Tibial nerve (tissue), 4 donors: ENCODE results near the gene SPDL1. TPM values are rescaled to one million over a fixed set of nuclear protein-coding genes. Genes with fewer than 3 reads are reported as not detected.
A peak's percentile ranks its signal among the peaks of the same experiment; 100 is the strongest.

Experiments
- DNase-seq, 2 donors: peaks; one replicate each; pipeline ENCODE4 v3.0.0-alpha.2; 2019; ENCODE audit warnings: low spot score in 2 of 2
- H3K27ac ChIP-seq, 4 donors: fragments of 200-600 bp; sonication (generic) in 3 of 4; one replicate each; pipeline ENCODE4 v1.5.1; 2017 to 2019; ENCODE audit warnings: mild to moderate bottlenecking in 1 of 4
- H3K27me3 ChIP-seq, 2 donors: fragments of 200-600 bp; sonication (generic) in 1 of 2; one replicate each; pipeline versions ENCODE4 v1.5.1 to v1.6.0; 2017 to 2019
- H3K36me3 ChIP-seq, 3 donors: fragments of 200-600 bp; sonication (generic); one replicate each; pipeline ENCODE4 v1.5.1; 2018 to 2019
- H3K4me1 ChIP-seq, 4 donors: fragments of 200-600 bp; sonication (generic) in 3 of 4; one replicate each; pipeline ENCODE4 v1.5.1; 2017 to 2019
- H3K4me3 ChIP-seq, 4 donors: fragments of 200-600 bp; sonication (generic) in 3 of 4; one replicate each; pipeline ENCODE4 v1.5.1; 2017 to 2019; ENCODE audit warnings: mild to moderate bottlenecking in 1 of 4, moderate library complexity in 1 of 4
- H3K9me3 ChIP-seq, 4 donors: fragments of 200-600 bp; sonication (generic) in 3 of 4; one replicate each; pipeline ENCODE4 v1.5.1; 2017 to 2019
- CTCF ChIP-seq, 5 experiments: fragments of 200-600 bp in 3 of 5; fragments of 450-650 bp in 2 of 5; sonication (generic) in 3 of 5; IDR thresholded peaks; one replicate each; pipeline ENCODE4 v1.5.1; 2016 to 2019; ENCODE audit warnings: antibody characterized with exemption in 5 of 5, mild to moderate bottlenecking in 3 of 5, moderate library complexity in 2 of 5
- EP300 ChIP-seq, 2 donors: sonication (generic); formaldehyde crosslinking; IDR thresholded peaks; one replicate each; pipeline ENCODE4 v1.6.1; 2017; ENCODE audit warnings: antibody characterized with exemption in 2 of 2, mild to moderate bottlenecking in 1 of 2
- POLR2A ChIP-seq, 2 donors: fragments of 450-650 bp; IDR thresholded peaks; one replicate each; pipeline ENCODE4 v1.6.1; 2017; ENCODE audit warnings: antibody characterized with exemption in 2 of 2, mild to moderate bottlenecking in 2 of 2, moderate library complexity in 2 of 2
- WGBS, 2 donors: methylation state at CpG; one replicate each; pipeline ENCODE4 v1.1.5; 2018; 5-methylcytosine and 5-hydroxymethylcytosine counted together
- total RNA-seq, 4 donors: library from RNA; depleted of rRNA; stranded (reverse); fragments of >200 nt; gene quantifications; one replicate each; pipeline ENCODE4 v1.1.0, GENCODE V29; 2016

SPDL1 gene
- total RNA-seq, 4 donors from 2014 or later: 8.1 to 15.6 (median 11.7) TPM

- H3K27me3 ChIP-seq: no peaks in the 10 kb centered on the region
- peak overlapping the region in 1 of 4 donors; percentile 37 for H3K27ac ChIP-seq
- DNase-seq: no peak
- WGBS, 2 donors: 53 to 62% methylated on average over 5 of the region's 5 CpGs
- no peaks in the 10 kb centered on the region for H3K9me3 ChIP-seq
- peaks cover 0 to 23% (median 4%) of the 10 kb centered on the region in 4 donors for H3K4me1 ChIP-seq
- no peaks in the 10 kb centered on the region for H3K36me3 ChIP-seq
- TF ChIP-seq CTCF (IDR thresholded peaks at IDR 0.05): no peak
- no peak for TF ChIP-seq EP300 (IDR thresholded peaks at IDR 0.05)
- no peak for TF ChIP-seq POLR2A (IDR thresholded peaks at IDR 0.05)
- H3K4me3 ChIP-seq: no peak overlapping the region
Observed at GRCh38 chr5:169580964-169581363, 2.6 kb upstream of the SPDL1 start.

- Histone ChIP-seq H3K36me3 (no peaks in the 10 kb centered on the region), H3K4me3 (no peak overlapping the region), H3K9me3 (no peaks in the 10 kb centered on the region), H3K27me3 (no peaks in the 10 kb centered on the region), H3K4me1 (peaks cover 0 to 23% (median 4%) of the 10 kb centered on the region in 4 donors), H3K27ac (peak overlapping the region in 1 of 4 donors; percentile 37)
- peak; percentile 77 to 85 (median 84) for TF ChIP-seq CTCF (IDR thresholded peaks at IDR 0.05)
- TF ChIP-seq EP300 (IDR thresholded peaks at IDR 0.05): no peak
- TF ChIP-seq POLR2A (IDR thresholded peaks at IDR 0.05): no peak
- 18 to 26% methylated on average over 6 of the region's 6 CpGs for WGBS, 2 donors
- DNase-seq: peak; percentile 28 to 88
Observed at GRCh38 chr5:169581580-169582227, 1.9 kb upstream of the SPDL1 start.

- no peak for DNase-seq
- 4 to 10% methylated on average over 7 of the region's 7 CpGs for WGBS, 2 donors
- no peak for TF ChIP-seq CTCF (IDR thresholded peaks at IDR 0.05)
- TF ChIP-seq EP300 (IDR thresholded peaks at IDR 0.05): no peak
- no peak for TF ChIP-seq POLR2A (IDR thresholded peaks at IDR 0.05)
- Histone ChIP-seq H3K4me1 (peaks cover 0 to 23% (median 4%) of the 10 kb centered on the region in 4 donors), H3K27me3 (no peaks in the 10 kb centered on the region), H3K27ac (peak overlapping the region in 3 of 4 donors; percentile 75 to 82 (median 77)), H3K9me3 (no peaks in the 10 kb centered on the region), H3K4me3 (peak overlapping the region; percentile 46 to 91 (median 76)), H3K36me3 (no peaks in the 10 kb centered on the region)
Observed at GRCh38 chr5:169583101-169583423, 511 bp upstream of the SPDL1 start.

- no peaks in the 10 kb centered on the region for H3K9me3 ChIP-seq
- peak overlapping the region in 1 of 4 donors; percentile 85 for H3K4me3 ChIP-seq
- no peak for DNase-seq
- peaks cover 0 to 16% (median 0%) of the 10 kb centered on the region in 3 donors for H3K36me3 ChIP-seq
- peaks cover 0 to 23% (median 4%) of the 10 kb centered on the region in 4 donors for H3K4me1 ChIP-seq
- H3K27me3 ChIP-seq: no peaks in the 10 kb centered on the region
- WGBS, 2 donors: 71 to 74% methylated on average over 5 of the region's 5 CpGs
- H3K27ac ChIP-seq: no peak overlapping the region
- no peak for TF ChIP-seq CTCF (IDR thresholded peaks at IDR 0.05)
- TF ChIP-seq EP300 (IDR thresholded peaks at IDR 0.05): no peak
Observed at GRCh38 chr5:169584998-169585451, 1.5 kb downstream of the SPDL1 start.

- H3K9me3 ChIP-seq: no peaks in the 10 kb centered on the region
- H3K36me3 ChIP-seq: peaks cover 0 to 69% (median 0%) of the 10 kb centered on the region in 3 donors
- no peak overlapping the region for H3K4me3 ChIP-seq
- DNase-seq: no peak
- whole genome bisulfite sequencing, 2 donors: 85 to 94% methylated on average over 3 of the region's 3 CpGs
- H3K27ac ChIP-seq: no peak overlapping the region
- H3K4me1 ChIP-seq: no peaks in the 10 kb centered on the region
- no peak for TF ChIP-seq CTCF (IDR thresholded peaks at IDR 0.05)
- no peak for TF ChIP-seq EP300 (IDR thresholded peaks at IDR 0.05)
- TF ChIP-seq POLR2A (IDR thresholded peaks at IDR 0.05): no peak
- no peaks in the 10 kb centered on the region for H3K27me3 ChIP-seq
Observed at GRCh38 chr5:169590602-169591001, 7.0 kb downstream of the SPDL1 start.
